T-helper 22 cell (primary cell): ENCODE results near the gene SIGLEC6.
"Not testable (repeated sequence)": the region's sequence is repeated elsewhere in the genome, so short reads cannot be mapped to it uniquely, and the experiment has no call there.

Source experiments
- DNase-seq: peaks from one replicate; pipeline ENCODE4 v3.0.0-alpha.2; 2020; ENCODE audit warnings: low read depth

The SIGLEC6 gene

GRCh38 chr19:51508059-51508733, 23.3 kb downstream of the SIGLEC6 start:
- no peak for DNase-seq

GRCh38 chr19:51507640-51508058, 23.8 kb downstream of the SIGLEC6 start:
- DNase-seq = no peak

- DNase-seq = no peak
These were observed 24.3 kb downstream of the SIGLEC6 start for GRCh38 chr19:51507192-51507591.

DNA sequence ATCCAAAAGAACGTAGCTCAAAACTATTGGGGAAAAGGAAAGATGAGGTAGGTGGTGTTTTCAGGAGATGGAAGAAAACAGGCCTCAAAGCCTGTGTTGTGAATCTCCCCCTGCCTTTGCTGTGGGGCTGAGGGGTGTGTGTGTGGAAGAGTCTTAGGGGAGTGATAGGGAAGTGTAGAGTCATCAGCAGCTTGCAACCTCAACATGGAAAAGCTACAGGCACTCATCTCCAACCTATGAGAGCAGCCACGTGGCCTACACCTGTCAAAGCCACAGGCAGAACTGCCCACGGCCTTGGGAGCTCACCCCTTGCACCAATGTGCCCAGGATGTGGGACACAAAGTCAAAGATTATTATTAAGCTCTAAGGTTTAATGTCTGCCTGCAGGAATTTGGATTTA, 25.6 kb downstream of the SIGLEC6 start:
- no peak for DNase-seq

DNA sequence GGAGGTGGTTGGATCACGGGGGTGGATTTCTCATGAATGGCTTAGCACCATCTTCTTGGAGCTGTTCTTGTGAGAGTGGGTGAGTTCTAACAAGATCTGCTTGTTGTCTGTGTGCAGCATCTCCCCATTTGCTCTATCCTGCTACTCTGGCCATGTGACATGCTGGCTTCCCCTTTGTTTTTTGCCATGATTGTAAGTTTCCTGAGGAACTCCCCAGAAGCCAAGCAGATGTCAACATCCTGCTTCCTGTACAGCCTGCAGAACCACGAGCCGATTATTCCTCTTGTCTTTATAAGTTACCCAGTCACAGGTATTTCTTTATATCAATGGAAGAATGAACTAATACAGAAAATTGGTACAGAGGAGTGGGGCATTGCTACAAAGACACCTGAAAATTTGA, 27.6 kb downstream of the SIGLEC6 start:
- DNase-seq = no peak

- DNase-seq = no peak
These were observed 28.1 kb downstream of the SIGLEC6 start for GRCh38 chr19:51503286-51503817.

DNA sequence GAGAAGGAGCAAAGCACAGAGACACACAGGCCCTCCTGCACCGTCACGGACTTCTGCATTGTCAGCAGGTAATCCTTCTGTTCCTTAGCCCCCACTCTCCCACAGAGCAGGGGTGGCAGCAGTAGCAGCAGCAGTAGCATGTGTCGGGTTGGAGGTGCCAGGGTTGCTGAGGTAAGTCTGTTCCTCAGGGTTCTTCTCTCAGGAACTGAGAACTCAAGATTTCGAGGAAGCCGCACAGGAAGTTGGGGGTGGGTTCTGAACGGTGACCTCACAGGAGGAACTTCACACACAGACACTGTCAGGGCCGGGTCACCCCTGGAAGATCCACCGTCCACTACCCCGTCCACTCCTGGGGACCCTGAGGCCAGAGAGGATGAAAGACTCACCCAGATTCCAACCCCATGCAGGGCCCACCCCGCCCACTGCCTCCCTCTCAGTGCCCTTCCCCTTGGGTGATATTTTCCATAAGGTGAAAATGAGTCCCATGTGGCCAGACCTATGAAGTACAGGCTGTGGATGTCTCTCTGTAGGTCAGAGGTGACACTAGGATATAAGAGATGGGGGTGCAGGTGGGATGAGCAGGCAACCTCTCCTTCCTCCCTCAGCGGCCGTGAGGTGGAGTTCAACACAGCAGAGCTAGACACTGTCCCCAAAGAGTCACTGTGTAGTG, 29.7 kb downstream of the SIGLEC6 start, which contains the start of gene SIGLEC12:
SIGLEC12 (minus strand) TSS at position 207 of the 670 bp plus-strand sequence; CDS start at position 140, 67 bp downstream.
- DNase-seq = no peak

DNA sequence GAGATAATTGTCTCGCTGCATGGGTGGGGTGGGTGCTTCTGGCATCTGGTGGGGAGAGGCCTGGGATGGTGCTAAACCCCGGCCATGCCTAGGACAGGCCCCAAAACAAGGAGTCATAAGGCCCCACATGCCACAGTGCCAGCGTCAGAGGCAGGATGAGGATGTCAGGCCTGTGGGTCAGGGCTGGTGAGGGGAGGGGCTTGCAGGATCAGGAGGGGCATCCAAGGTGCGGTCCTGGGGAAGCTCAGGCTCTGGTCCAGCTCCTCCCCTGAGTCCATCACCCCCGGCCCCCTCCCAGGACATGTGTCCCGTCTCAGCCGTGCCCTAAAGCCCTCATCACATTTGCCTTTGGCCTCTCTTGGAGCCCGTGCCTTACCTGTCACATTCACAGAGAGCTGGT, 30.5 kb downstream of the SIGLEC6 start:
- not testable (repeated sequence) for DNase-seq

DNA sequence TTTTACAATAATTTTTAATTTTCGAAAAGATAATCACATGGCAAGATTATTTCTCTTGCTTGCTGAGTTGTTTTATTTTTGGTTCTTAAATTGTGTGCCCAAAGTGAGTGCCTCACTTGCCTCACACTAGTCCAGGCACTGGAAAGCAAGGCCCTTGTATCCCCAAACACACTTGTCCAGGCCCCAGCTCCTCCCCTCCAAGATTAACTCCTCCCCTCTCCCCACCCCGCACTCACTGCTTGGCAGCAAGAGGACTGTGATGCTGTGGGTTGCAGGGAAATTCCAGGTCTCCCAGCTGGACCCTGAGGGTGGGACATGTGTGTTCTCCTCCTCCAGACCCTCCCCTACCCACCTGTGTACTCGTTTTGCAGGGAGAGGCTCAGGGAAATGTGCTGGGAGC, 33.8 kb downstream of the SIGLEC6 start:
- DNase-seq = no peak

GRCh38 chr19:51493776-51494175, 37.7 kb downstream of the SIGLEC6 start:
- no peak for DNase-seq

- DNase-seq = no peak
These were observed 39.9 kb downstream of the SIGLEC6 start for GRCh38 chr19:51491586-51491985.

GRCh38 chr19:51490676-51491075, 40.8 kb downstream of the SIGLEC6 start:
- DNase-seq = no peak

DNA sequence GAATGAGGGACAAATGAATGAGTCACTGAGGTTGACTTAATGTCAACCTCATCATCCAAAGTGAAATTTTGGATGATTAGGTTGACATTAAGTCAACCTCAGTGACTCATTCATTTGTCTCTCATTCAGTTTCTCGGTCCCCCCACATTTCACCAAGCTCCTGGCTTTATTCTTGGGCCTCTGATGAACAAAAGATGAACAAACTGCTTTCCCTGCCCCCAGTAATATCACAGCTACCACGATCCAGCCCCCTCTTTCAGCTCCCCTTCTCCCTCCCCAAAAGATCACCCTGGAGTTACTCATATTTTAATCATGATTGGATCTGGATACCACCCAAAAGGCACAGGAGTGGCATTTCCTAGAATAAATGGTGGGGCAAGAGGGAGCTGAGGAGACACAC, 42.4 kb downstream of the SIGLEC6 start:
- no peak for DNase-seq

- DNase-seq = no peak
These were observed 43.0 kb downstream of the SIGLEC6 start for GRCh38 chr19:51488491-51488890.

GRCh38 chr19:51485960-51486660, 45.4 kb downstream of the SIGLEC6 start:
- DNase-seq = no peak

DNA sequence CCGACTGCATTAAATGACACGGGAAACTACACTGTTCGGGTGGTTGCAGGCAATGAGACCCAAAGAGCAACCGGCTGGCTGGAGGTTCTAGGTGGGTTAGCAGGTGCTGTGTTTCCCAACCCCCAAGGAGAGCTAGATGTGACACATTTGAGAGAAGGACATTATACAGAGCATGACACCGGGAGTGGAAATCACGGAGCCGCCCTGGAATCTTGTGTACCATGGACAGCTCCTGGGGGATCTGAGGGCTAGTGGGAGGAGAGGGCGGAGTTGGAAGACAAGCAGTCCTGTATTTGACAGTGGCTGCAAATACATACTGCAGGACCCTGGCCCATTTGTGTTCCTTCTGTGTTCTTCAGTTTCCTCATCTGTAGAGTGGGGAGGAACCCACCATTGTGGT, 50.9 kb downstream of the SIGLEC6 start:
- DNase-seq = no peak

DNA sequence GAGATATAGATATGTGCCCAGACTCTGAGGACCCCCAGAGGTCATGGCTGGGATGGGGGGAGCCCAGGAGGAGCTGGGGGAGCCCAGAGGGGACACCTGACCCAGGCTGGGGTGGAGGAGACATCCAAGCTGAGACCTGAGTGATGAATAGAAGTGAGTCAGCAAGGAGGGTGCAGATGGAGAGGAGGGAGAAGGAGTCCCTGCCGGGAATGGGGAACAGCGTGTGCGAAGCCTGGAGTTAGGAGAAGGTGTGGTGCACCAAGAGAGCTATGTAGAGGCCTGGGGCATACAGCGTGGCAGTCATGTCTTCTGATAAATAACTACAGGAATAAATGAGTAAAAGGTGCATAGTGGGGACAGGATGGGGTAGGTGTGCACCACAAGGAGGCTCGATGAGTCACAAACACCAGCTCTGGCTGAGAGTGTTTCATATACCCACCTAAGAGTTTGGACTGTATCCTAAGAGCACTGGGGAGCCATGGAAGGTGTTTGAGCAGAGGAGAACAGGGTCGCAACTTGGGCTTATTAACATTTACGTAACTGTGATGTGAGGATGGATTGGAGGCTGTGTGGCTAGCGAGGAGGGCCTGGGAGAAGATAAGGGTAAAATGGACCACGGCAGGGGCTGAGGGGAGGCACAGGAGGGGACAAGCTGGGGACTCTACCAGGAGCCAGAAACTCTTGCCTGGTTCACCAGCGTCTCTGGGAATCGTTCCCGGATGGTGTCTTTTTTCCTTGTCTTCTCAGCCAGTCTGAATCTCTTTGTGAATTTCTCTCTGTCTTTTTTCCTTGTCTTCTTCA, 51.7 kb downstream of the SIGLEC6 start:
- no peak for DNase-seq

GRCh38 chr19:51478381-51479234, 52.9 kb downstream of the SIGLEC6 start, which contains the start of gene CEACAM18:
Gene CEACAM18, plus strand, starts transcription at chr19:51478539.
- DNase-seq = no peak

- no peak for DNase-seq
These were observed 54.1 kb downstream of the SIGLEC6 start for GRCh38 chr19:51477344-51477743.

DNA sequence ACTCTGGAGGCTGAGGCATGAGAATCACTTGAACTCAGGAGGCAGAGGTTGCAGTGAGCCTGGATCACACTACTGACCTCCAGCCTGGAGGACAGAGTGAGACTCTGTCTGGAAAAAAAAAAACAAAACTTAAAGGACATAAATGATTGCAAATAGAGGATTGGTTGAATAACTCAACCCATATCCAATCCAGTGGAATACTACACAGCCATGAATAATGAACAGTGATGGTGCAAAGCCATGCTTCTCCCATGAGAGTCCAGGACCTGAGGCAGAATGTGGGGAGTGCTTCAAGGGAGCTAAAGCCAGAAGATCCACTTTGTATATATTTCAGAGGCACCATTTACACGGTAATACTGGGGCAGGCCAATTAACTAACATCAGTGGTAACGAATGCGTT, 55.3 kb downstream of the SIGLEC6 start:
- no peak for DNase-seq
